ENCODE data around the gene PNPT1.
"Not testable (repeated sequence)": the region's sequence is repeated elsewhere in the genome, so short reads cannot be mapped to it uniquely, and the experiment has no call there.

The PNPT1 gene

DNA sequence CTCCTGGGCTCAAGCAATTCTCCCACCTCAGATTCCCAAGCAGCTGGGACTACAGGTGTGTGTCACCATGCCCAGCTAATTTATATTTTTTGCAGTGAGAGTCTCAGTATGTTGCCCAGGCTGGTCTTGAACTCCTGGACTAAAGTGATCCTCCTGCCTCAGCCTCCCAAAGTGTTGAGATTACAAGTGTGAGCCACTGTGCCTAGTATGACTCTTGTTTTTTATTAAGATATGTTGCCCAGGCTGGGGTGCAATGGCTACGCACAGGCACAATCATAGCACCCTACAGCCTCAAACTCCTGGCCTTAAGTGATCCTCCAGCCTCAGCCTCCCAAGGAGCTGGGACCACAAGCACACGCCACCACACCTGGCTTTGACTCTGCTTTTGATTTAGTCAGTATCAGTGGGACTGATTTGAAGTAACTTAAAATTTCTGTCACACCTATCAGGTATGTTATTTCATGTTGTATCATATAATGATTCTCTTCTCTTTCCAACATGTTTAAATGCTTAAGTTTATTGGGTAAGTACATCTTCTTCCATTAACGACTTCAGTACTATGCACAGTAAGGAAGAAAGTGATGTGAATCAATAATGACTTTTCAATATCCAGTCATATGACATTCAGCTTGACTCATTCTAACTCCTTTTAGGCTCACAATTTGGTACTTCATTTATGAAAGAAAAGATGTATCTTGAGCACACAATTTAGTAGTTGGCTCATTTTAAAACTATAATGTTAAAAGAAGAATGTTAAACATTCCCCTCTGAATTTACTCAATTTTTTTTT, 82.5 kb downstream of the PNPT1 start:
- H3K4me3 ChIP-seq (ENCODE audit: low read depth, low read length): no peak overlapping the region
- H3K9me3 ChIP-seq (ENCODE audit: control insufficient read depth, insufficient read depth, low read length): no peaks in the 10 kb centered on the region
- H3K4me1 ChIP-seq (ENCODE audit: control insufficient read depth, insufficient read depth, low read length): no peaks in the 10 kb centered on the region
- no peaks in the 10 kb centered on the region for H3K36me3 ChIP-seq (ENCODE audit: control insufficient read depth, insufficient read depth, low read length)
- H3K27me3 ChIP-seq (ENCODE audit: control insufficient read depth, insufficient read depth, low read length): no peaks in the 10 kb centered on the region
- H3K9ac ChIP-seq (ENCODE audit: low read depth, low read length): no peak overlapping the region

DNA sequence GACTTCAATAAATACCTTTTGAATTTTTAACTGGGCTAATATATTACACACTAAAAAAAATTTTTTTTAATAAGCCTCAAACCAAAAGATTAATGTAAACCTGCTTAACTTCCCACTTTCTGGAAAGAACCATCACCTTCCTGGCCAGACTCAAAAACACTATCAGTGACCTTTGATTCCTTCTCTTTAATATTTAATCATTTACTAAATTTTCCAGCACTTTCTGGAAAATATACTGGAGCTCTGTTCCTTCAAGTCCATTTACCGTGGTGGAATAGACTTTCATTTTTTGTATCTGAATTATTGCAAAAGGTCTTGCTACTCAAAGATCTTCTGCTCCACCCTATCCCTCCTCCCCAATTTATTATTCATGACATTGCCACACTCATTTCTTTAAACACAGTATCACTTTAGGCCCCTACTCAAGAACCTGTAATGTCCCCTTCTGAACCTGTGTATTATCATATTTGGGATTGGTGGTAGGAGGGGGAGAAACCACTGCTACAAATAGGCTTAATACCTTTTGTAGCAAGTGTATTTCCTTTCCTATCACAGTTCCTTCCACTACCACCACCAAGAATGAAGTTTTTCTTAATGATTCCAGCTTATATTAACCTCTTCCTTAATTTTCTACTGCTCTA, 83.6 kb downstream of the PNPT1 start:
- H3K36me3 ChIP-seq (ENCODE audit: control insufficient read depth, insufficient read depth, low read length): no peaks in the 10 kb centered on the region
- H3K9ac ChIP-seq (ENCODE audit: low read depth, low read length): no peak overlapping the region

DNA sequence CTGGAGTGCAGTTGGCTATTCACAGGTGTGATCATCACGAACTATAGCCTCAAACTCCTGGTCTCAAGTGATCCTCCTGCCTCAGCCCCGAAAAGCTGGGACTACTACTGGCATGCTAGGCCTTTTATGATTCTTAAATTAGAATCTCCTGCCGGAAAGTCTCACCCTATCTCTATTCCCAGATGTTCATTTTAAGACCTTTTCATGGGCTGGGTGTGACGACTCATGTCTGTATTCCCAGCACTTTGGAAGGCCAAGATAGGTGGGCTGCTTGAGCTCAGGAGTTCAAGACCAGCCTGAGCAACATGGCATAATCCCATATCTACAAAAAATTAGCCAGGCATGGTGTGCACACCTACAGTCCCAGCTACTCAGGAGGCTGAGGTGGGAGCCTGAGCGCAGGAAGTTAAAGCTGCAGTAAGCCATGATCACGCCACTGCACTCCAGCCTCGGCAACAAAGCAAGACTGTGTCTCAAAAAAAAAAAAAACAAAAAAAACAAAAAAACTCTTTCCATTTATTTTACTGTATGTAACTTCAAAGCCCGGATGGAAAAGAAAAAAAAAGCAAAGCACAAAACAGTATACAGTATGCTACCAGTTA, 84.3 kb downstream of the PNPT1 start:
- H3K4me3 ChIP-seq (ENCODE audit: low read depth, low read length): no peak overlapping the region
- no peaks in the 10 kb centered on the region for H3K36me3 ChIP-seq (ENCODE audit: control insufficient read depth, insufficient read depth, low read length)
- H3K9ac ChIP-seq (ENCODE audit: low read depth, low read length): no peak overlapping the region

More for the DNA sequence above, 83.6 kb downstream of the PNPT1 start:
- H3K4me3 ChIP-seq (ENCODE audit: low read depth, low read length): no peak overlapping the region
- no peaks in the 10 kb centered on the region for H3K4me1 ChIP-seq (ENCODE audit: control insufficient read depth, insufficient read depth, low read length)
- H3K27me3 ChIP-seq (ENCODE audit: control insufficient read depth, insufficient read depth, low read length): no peaks in the 10 kb centered on the region
- no peaks in the 10 kb centered on the region for H3K9me3 ChIP-seq (ENCODE audit: control insufficient read depth, insufficient read depth, low read length)

GRCh38 chr2:55607717-55608116, 85.9 kb downstream of the PNPT1 start:
- no peaks in the 10 kb centered on the region for H3K27me3 ChIP-seq (ENCODE audit: control insufficient read depth, insufficient read depth, low read length)
- H3K9me3 ChIP-seq (ENCODE audit: control insufficient read depth, insufficient read depth, low read length): no peaks in the 10 kb centered on the region
- H3K4me3 ChIP-seq (ENCODE audit: low read depth, low read length): no peak overlapping the region
- no peak overlapping the region for H3K9ac ChIP-seq (ENCODE audit: low read depth, low read length)
- H3K36me3 ChIP-seq (ENCODE audit: control insufficient read depth, insufficient read depth, low read length): no peaks in the 10 kb centered on the region
- no peaks in the 10 kb centered on the region for H3K4me1 ChIP-seq (ENCODE audit: control insufficient read depth, insufficient read depth, low read length)

More for the DNA sequence above, 84.3 kb downstream of the PNPT1 start:
- Histone ChIP-seq H3K9me3 (ENCODE audit: control insufficient read depth, insufficient read depth, low read length) (no peaks in the 10 kb centered on the region), H3K4me1 (ENCODE audit: control insufficient read depth, insufficient read depth, low read length) (no peaks in the 10 kb centered on the region), H3K27me3 (ENCODE audit: control insufficient read depth, insufficient read depth, low read length) (no peaks in the 10 kb centered on the region)

DNA sequence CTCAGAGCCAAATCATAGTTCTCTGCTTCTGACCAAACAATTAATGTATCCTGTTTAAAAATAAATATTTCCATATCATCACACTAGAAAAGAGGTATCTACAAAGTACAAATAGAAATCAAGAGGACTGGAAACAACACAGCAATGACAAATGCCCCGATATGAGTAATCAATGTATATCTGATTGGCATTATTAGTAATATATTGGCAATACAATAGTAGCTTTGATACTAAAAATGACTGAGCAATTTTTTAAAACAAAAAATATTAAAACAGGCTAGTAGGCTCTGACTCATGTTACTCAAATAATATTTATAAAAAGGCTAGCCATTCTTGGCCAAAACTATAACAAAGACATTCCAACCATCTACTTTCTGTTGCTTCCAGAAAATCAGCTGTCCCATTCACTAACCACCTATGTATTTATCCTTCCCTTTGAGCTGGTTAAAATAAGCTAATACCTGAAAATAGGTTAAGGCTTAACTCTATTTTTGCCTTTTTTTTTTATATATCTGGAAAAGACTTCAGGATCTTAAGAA, 89.5 kb downstream of the PNPT1 start:
- no peak overlapping the region for H3K9ac ChIP-seq (ENCODE audit: low read depth, low read length)
- no peaks in the 10 kb centered on the region for H3K9me3 ChIP-seq (ENCODE audit: control insufficient read depth, insufficient read depth, low read length)
- no peaks in the 10 kb centered on the region for H3K4me1 ChIP-seq (ENCODE audit: control insufficient read depth, insufficient read depth, low read length)
- H3K36me3 ChIP-seq (ENCODE audit: control insufficient read depth, insufficient read depth, low read length): no peaks in the 10 kb centered on the region
- H3K27me3 ChIP-seq (ENCODE audit: control insufficient read depth, insufficient read depth, low read length): no peaks in the 10 kb centered on the region
- H3K4me3 ChIP-seq (ENCODE audit: low read depth, low read length): no peak overlapping the region

DNA sequence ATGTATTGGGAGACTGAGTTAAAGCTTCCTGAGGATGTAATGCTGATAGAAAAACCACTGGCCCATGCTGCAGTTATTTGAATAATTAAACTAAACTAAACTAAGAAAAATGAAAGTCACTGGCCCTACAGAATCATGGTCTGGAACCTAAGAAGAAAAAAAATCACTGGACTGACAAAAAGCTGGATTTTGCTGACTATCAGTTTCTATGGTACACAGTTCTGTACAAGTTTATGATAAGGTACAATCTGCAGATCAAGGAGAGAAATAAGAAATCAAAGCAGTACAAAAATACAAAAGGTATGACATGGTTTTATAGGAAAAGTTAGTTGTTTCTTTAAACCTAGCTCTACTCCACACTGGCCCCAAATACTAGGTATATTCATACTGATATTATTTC, 91.8 kb downstream of the PNPT1 start:
- H3K27me3 ChIP-seq (ENCODE audit: control insufficient read depth, insufficient read depth, low read length): no peaks in the 10 kb centered on the region
- H3K4me3 ChIP-seq (ENCODE audit: low read depth, low read length): no peak overlapping the region
- H3K9me3 ChIP-seq (ENCODE audit: control insufficient read depth, insufficient read depth, low read length): no peaks in the 10 kb centered on the region
- no peak overlapping the region for H3K9ac ChIP-seq (ENCODE audit: low read depth, low read length)
- H3K4me1 ChIP-seq (ENCODE audit: control insufficient read depth, insufficient read depth, low read length): no peaks in the 10 kb centered on the region
- H3K36me3 ChIP-seq (ENCODE audit: control insufficient read depth, insufficient read depth, low read length): no peaks in the 10 kb centered on the region

DNA sequence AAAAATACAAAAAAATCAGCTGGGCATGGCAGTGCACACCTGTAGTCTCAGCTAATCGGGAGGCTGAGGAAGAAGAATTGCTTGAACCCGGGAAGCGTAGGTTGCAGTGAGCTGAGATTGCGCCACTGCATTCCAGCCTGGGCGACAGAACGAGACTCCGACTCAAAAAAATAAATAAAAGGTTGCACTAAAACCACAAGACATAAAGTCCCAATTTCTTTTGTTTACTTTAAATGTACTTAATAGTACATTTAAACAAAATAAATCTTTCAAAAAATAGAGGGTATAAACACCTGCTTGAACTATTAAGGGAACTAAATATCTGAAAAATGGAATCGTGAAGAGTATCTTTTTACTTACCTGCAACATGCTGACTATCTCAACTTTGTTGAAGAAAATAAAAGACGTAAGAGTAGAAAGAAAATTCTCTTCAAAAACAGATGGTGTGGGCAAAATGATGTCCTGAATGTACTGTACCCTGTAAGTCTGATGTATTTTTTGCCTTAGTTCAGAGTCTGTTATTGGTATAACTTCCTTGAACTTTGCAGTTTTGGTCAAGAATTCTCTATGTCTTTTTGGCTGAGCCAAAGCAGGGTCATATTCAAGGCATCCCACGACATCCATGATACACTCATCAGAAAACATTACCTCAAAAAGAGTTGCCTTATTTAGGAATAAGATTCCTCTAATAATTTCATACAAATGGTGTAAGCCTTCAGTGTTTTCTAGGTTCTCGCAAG, 95.4 kb downstream of the PNPT1 start:
- Histone ChIP-seq H3K9ac (ENCODE audit: low read depth, low read length) (no peak overlapping the region), H3K4me3 (ENCODE audit: low read depth, low read length) (no peak overlapping the region), H3K4me1 (ENCODE audit: control insufficient read depth, insufficient read depth, low read length) (no peaks in the 10 kb centered on the region), H3K9me3 (ENCODE audit: control insufficient read depth, insufficient read depth, low read length) (no peaks in the 10 kb centered on the region), H3K27me3 (ENCODE audit: control insufficient read depth, insufficient read depth, low read length) (no peaks in the 10 kb centered on the region), H3K36me3 (ENCODE audit: control insufficient read depth, insufficient read depth, low read length) (no peaks in the 10 kb centered on the region)

GRCh38 chr2:55596795-55597194, 96.8 kb downstream of the PNPT1 start:
- not testable (repeated sequence) for H3K9me3 ChIP-seq (ENCODE audit: control insufficient read depth, insufficient read depth, low read length); H3K9ac ChIP-seq (ENCODE audit: low read depth, low read length); H3K36me3 ChIP-seq (ENCODE audit: control insufficient read depth, insufficient read depth, low read length); H3K27me3 ChIP-seq (ENCODE audit: control insufficient read depth, insufficient read depth, low read length); H3K4me3 ChIP-seq (ENCODE audit: low read depth, low read length); H3K4me1 ChIP-seq (ENCODE audit: control insufficient read depth, insufficient read depth, low read length)

DNA sequence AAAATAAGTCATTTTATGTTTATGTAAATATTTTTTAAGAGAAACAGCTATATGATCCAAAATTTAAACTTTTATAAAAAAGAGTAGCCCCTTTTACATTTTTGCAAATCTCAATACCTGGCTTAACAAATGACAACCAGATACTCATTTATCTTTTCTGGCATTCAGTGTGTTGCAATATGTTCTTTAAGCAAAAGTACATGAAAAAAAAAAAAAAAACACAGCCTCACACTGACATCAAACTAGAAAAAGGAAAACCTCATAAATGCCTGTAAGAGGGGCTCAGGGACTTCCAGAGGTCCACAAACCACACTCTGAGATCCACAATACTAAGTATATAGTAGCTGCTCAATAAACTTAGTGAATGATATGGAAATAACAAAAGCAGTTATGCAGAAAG, 98.1 kb downstream of the PNPT1 start:
- Histone ChIP-seq H3K27me3 (ENCODE audit: control insufficient read depth, insufficient read depth, low read length) (no peaks in the 10 kb centered on the region), H3K4me1 (ENCODE audit: control insufficient read depth, insufficient read depth, low read length) (no peaks in the 10 kb centered on the region), H3K9ac (ENCODE audit: low read depth, low read length) (no peak overlapping the region), H3K9me3 (ENCODE audit: control insufficient read depth, insufficient read depth, low read length) (no peaks in the 10 kb centered on the region), H3K4me3 (ENCODE audit: low read depth, low read length) (no peak overlapping the region), H3K36me3 (ENCODE audit: control insufficient read depth, insufficient read depth, low read length) (no peaks in the 10 kb centered on the region)

DNA sequence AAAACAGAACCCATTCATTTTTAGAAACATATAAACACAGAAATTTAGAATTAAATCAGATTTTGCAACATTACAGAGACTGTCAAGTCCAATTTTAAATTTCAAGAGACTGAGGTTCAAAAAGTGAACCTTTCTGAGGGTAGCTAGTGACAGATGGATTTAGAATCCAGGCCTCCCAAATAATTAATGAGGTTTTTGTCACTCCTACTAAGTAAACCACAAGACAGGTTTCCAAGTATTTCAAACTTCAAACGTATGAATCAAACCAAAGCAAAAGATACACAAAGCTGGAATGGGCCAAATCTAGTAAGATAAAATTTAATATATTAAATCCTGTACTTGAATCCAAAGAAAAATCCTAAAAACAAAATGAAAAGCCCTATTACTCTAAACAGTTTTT, 101.5 kb downstream of the PNPT1 start:
- no peaks in the 10 kb centered on the region for H3K36me3 ChIP-seq (ENCODE audit: control insufficient read depth, insufficient read depth, low read length)
- no peaks in the 10 kb centered on the region for H3K4me1 ChIP-seq (ENCODE audit: control insufficient read depth, insufficient read depth, low read length)
- no peak overlapping the region for H3K9ac ChIP-seq (ENCODE audit: low read depth, low read length)
- no peaks in the 10 kb centered on the region for H3K27me3 ChIP-seq (ENCODE audit: control insufficient read depth, insufficient read depth, low read length)
- H3K9me3 ChIP-seq (ENCODE audit: control insufficient read depth, insufficient read depth, low read length): no peaks in the 10 kb centered on the region
- H3K4me3 ChIP-seq (ENCODE audit: low read depth, low read length): no peak overlapping the region

DNA sequence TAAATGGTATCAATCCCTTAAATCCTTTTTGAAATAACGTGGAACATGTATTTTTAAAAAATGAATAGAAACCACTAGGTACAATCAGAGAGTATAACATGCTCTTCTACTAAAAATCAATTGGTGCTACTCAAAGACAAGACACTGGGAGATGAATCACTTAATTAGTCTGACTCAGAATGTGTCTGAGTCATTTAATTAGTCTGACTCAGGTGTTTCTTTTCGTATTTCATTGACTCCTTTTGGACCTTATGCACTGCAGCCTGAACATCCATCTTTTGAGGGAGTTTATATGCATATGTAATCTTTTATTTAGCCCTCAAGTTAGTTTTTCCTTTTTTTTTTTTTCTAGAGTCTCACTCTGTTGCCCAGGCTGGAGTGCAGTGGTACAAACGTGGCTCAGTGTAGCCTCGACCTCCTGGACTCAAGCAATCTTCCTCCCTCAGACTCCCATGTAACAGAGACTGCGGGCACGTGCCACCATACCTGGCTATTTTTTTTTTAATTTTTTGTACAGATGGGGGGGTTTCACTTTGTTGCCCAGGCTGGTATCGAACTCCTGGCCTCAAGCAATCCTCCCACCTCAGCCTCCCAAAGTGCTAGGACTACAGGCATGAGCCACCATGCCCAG, 102.7 kb downstream of the PNPT1 start:
- Histone ChIP-seq H3K27me3 (ENCODE audit: control insufficient read depth, insufficient read depth, low read length) (no peaks in the 10 kb centered on the region), H3K9me3 (ENCODE audit: control insufficient read depth, insufficient read depth, low read length) (no peaks in the 10 kb centered on the region), H3K9ac (ENCODE audit: low read depth, low read length) (no peak overlapping the region), H3K4me3 (ENCODE audit: low read depth, low read length) (no peak overlapping the region), H3K36me3 (ENCODE audit: control insufficient read depth, insufficient read depth, low read length) (no peaks in the 10 kb centered on the region), H3K4me1 (ENCODE audit: control insufficient read depth, insufficient read depth, low read length) (no peaks in the 10 kb centered on the region)
